A673 (cell line): Measurements from ENCODE around the gene HINFP. TPM values are rescaled to one million over a fixed set of nuclear protein-coding genes. Genes with fewer than 3 reads are reported as not detected.

Source experiments
- BruUV-seq: library from RNA; stranded (reverse); fragments of 400-500 nt; replicated peaks from 2 replicates; lab custom pipeline; 2021; lab: Mats Ljungman, UMichigan
- CTCF ChIA-PET: fragments of 300-600 bp; sonication (Branson Sonifier 250); formaldehyde crosslinking; loops from one replicate; lab custom pipeline; 2022; ENCODE audit warnings: antibody characterized with exemption; lab: Charles Lee
- POLR2A ChIA-PET: fragments of 300-600 bp; sonication (Branson Sonifier 250); formaldehyde crosslinking; loops from one replicate; lab custom pipeline; 2022; ENCODE audit warnings: antibody characterized with exemption; ENCODE audit not compliant: low non-redundant PET; lab: Charles Lee
- DNase-seq: peaks from one replicate; pipeline ENCODE4 v3.0.0-alpha.2; 2015; ENCODE audit warnings: low spot score
- H3K27ac ChIP-seq: fragments of 200-600 bp; sonication (generic); 2 replicates; pipeline ENCODE4 v1.5.1; 2016; ENCODE audit warnings: mixed run types, low read depth, mild to moderate bottlenecking, mixed read lengths, antibody characterized with exemption, low read length; ENCODE audit not compliant: poor library complexity, severe bottlenecking
- H3K27me3 ChIP-seq: fragments of 200-600 bp; sonication (generic); replicated peaks from 2 replicates; pipeline ENCODE4 v1.6.1; 2017; ENCODE audit warnings: mixed run types, low read depth, mild to moderate bottlenecking, mixed read lengths, antibody characterized with exemption, low read length; ENCODE audit not compliant: insufficient read depth, poor library complexity
- H3K36me3 ChIP-seq: fragments of 200-600 bp; sonication (generic); 2 replicates; pipeline ENCODE4 v1.6.1; 2016; ENCODE audit warnings: mixed run types, mild to moderate bottlenecking, mixed read lengths, antibody characterized with exemption, low read length; ENCODE audit not compliant: insufficient read depth, poor library complexity, severe bottlenecking
- H3K4me1 ChIP-seq: fragments of 200-600 bp; sonication (generic); 2 replicates; pipeline ENCODE4 v1.6.1; 2017; ENCODE audit warnings: mixed run types, mild to moderate bottlenecking, mixed read lengths, antibody characterized with exemption, low read length; ENCODE audit not compliant: insufficient read depth, poor library complexity, severe bottlenecking
- H3K4me3 ChIP-seq: fragments of 200-600 bp; sonication (generic); 2 replicates; pipeline ENCODE4 v1.5.1; 2016; ENCODE audit warnings: low read depth, mixed run types, mild to moderate bottlenecking, mixed read lengths, low read length; ENCODE audit not compliant: poor library complexity, severe bottlenecking
- H3K9me3 ChIP-seq: fragments of 200-600 bp; sonication (generic); 2 replicates; pipeline ENCODE4 v1.6.1; 2016; ENCODE audit warnings: mixed run types, low read depth, mild to moderate bottlenecking, mixed read lengths, antibody characterized with exemption, low read length; ENCODE audit not compliant: poor library complexity, severe bottlenecking
- EZH2 ChIP-seq: fragments of 200-600 bp; sonication (generic); IDR thresholded peaks from 2 replicates; pipeline ENCODE4 v1.6.1; 2017; ENCODE audit warnings: borderline replicate concordance, low read depth, mild to moderate bottlenecking, mixed read lengths, antibody characterized with exemption, low read length; ENCODE audit not compliant: poor library complexity, severe bottlenecking
- intact Hi-C: fragments of 100-400 bp; cut with micrococcal nuclease; formaldehyde crosslinking; loops from one replicate; pipeline ENCODE4 v1.10.0; 2022; ENCODE audit not compliant: unreplicated experiment
- total RNA-seq: library from RNA; stranded (reverse); gene quantifications from 2 replicates; pipeline ENCODE4 v1.2.3, GENCODE V29; 2021
- TF ChIP-seq, protein P1 (sequence below): fragments of 300-800, 200-600 bp; sonication (generic); conservative IDR thresholded peaks from 2 replicates; pipeline ENCODE4 v1.5.1; 2017; ENCODE audit warnings: low read depth, mild to moderate bottlenecking, antibody characterized with exemption, low read length, moderate library complexity, mixed read lengths

The HINFP gene
- total RNA-seq, 1 experiment from 2014 or later: 31.7 TPM

DNA sequence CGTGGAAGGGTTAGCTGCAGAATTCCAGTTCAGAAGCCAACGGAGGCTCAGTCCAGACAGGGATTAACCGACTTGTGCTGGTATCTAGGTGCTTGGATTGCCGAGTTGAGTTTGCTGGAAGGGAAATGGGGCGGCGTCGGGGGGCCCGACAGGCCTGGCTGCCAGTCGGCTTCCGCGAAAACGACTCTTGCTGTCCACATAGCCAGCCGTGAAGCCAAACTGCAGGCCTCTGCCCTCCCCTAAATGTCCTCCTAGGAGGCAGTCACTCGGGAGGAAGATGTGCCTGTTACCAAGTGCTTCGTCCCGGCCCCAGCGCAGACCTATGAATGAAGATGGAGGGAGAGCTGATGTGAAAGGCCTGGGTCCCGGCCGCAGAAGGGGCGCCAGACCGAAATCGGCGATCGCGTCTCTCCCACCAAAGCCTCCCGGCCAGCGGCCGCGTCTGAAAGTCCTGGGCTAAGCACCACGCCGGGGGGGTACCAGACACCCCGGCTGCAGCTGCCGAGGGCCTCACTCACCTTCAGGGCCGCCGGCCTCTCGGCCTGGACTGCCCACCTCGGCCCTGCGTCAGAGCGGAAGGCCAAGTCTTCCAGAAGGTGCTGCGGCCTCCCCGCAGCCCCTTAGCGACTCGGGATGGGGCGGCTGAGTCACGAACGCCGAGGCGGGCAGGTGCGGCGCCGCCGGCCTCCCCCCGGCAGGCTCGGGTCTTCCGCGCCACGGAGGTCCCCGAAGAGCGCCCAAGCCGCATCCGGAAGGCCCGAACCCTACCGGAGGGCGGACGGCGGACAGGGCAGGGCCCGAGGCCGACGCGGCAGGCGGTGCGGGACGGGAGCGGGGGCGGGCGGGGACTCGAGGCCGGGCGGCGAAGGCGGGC is 27.2 kb upstream of the HINFP start:
- H3K27ac ChIP-seq: peak overlapping the region; percentile 95
- CTCF ChIA-PET: interaction anchor here (0.7 to 1.9 kb wide), 5 partner anchors 9 to 913 kb away, joined by 3 to 5 read pairs (median 3); partner anchors contain the start of genes HMBS and VPS11

DNA sequence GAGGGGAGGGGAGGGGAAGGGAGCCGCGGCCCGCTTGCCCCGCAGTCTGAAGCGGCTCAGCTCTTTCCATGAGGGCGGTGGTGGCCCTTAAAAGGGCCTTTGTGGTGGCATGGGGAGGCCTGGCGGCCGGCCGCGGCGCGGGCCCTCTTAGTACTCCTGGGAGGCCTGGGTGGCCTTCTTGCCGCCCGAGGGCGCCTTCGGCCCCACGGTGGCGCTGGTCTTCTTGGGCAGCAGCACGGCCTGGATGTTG is 26.6 kb upstream of the HINFP start:
- no peaks in the 10 kb centered on the region for H3K27me3 ChIP-seq
- no TSS peak for BruUV-seq
- H3K4me3 ChIP-seq: peak overlapping the region; percentile 92
- H3K36me3 ChIP-seq: peaks cover 73% of the 10 kb centered on the region
- POLR2A ChIA-PET: interaction anchor here (0.6 to 1.9 kb wide), 5 partner anchors 9 to 232 kb away, joined by 3 to 24 read pairs (median 4); no protein-coding TSS in a partner anchor
- peaks cover 31% of the 10 kb centered on the region for H3K4me1 ChIP-seq
- H3K9me3 ChIP-seq: no peaks in the 10 kb centered on the region
- TF ChIP-seq EZH2: no peak
- TF ChIP-seq, protein P1, sequence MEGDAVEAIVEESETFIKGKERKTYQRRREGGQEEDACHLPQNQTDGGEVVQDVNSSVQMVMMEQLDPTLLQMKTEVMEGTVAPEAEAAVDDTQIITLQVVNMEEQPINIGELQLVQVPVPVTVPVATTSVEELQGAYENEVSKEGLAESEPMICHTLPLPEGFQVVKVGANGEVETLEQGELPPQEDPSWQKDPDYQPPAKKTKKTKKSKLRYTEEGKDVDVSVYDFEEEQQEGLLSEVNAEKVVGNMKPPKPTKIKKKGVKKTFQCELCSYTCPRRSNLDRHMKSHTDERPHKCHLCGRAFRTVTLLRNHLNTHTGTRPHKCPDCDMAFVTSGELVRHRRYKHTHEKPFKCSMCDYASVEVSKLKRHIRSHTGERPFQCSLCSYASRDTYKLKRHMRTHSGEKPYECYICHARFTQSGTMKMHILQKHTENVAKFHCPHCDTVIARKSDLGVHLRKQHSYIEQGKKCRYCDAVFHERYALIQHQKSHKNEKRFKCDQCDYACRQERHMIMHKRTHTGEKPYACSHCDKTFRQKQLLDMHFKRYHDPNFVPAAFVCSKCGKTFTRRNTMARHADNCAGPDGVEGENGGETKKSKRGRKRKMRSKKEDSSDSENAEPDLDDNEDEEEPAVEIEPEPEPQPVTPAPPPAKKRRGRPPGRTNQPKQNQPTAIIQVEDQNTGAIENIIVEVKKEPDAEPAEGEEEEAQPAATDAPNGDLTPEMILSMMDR: peak; percentile 67
- DNase-seq: peak; percentile 83
- CTCF ChIA-PET: interaction anchor here (0.7 to 1.9 kb wide), 5 partner anchors 10 to 914 kb away, joined by 3 to 5 read pairs (median 3); partner anchors contain the start of genes HMBS and VPS11
- intact Hi-C loops: no loop called here
- H3K27ac ChIP-seq: peak overlapping the region; percentile 95

More for the DNA sequence above, 27.2 kb upstream of the HINFP start:
- Histone ChIP-seq H3K4me3 (peak overlapping the region; percentile 92), H3K4me1 (peaks cover 29% of the 10 kb centered on the region), H3K9me3 (no peaks in the 10 kb centered on the region), H3K36me3 (peaks cover 69% of the 10 kb centered on the region), H3K27me3 (no peaks in the 10 kb centered on the region)
- no TSS peak for BruUV-seq
- no peak for TF ChIP-seq EZH2
- TF ChIP-seq, protein P1: no peak
- intact Hi-C loops: no loop called here
- POLR2A ChIA-PET: interaction anchor here (0.6 to 1.9 kb wide), 5 partner anchors 9 to 232 kb away, joined by 3 to 24 read pairs (median 3); no protein-coding TSS in a partner anchor
- DNase-seq: peak; percentile 51

DNA sequence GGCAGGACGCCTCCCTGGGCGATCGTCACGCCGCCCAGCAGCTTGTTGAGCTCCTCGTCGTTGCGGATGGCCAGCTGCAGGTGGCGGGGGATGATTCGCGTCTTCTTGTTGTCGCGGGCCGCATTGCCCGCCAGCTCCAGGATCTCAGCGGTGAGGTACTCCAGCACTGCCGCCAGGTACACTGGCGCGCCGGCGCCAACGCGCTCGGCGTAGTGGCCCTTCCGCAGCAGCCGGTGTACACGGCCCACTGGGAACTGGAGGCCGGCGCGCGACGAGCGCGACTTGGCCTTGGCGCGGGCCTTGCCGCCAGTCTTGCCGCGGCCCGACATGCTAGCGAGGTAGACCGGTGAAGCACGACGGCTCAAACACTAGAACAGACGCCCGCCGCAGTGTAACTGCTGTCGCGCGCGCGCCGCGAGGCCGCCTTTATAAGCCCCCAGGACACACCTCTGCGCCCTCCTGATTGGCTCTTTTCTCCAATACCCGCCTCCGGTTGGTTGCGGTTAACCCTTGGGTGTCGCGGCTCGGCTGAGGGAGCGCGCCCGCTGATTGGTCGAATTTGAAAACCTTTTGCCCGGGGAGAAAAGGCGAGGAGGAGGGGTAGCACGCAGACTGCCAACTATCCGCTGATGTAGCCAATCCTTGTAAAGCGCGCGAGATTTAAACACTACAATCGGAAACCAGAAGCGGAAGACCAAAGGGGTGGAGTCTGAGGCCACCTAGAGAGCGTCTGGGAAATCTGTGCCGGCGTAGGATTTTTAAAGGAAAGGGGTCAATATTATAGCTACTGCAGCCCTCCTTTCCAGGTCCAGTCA is 26.1 kb upstream of the HINFP start:
- H3K4me3 ChIP-seq: peak overlapping the region; percentile 92
- no peaks in the 10 kb centered on the region for H3K9me3 ChIP-seq
- TF ChIP-seq, protein P1: 0 out of 2 replicates have a peak, but pooled peaks have one; percentile 6
- no peak for TF ChIP-seq EZH2
- DNase-seq: peak; percentile 100
- H3K36me3 ChIP-seq: peaks cover 75% of the 10 kb centered on the region
- TSS peak; percentile 55 for BruUV-seq
- H3K4me1 ChIP-seq: peaks cover 36% of the 10 kb centered on the region
- peak overlapping the region; percentile 95 for H3K27ac ChIP-seq
- intact Hi-C loops: no loop called here
- POLR2A ChIA-PET: interaction anchor here (0.6 to 1.9 kb wide), 6 partner anchors 10 to 114 kb away, joined by 3 to 24 read pairs (median 3); no protein-coding TSS in a partner anchor
- H3K27me3 ChIP-seq: no peaks in the 10 kb centered on the region
- CTCF ChIA-PET: interaction anchor here (0.6 to 1.9 kb wide), 6 partner anchors 10 to 915 kb away, joined by 3 to 5 read pairs (median 3); partner anchors contain the start of genes CBL, HMBS and VPS11
